B cell (primary cell): ENCODE results near the gene CHST15. TPM values are rescaled to one million over a fixed set of nuclear protein-coding genes. Genes with fewer than 3 reads are reported as not detected.

ENCODE experiments used
- ATAC-seq: fragments of 200-7000 bp; cut with Tn5 transposase; one replicate; pipeline ENCODE4 v1.10.0; 2021; ENCODE audit warnings: low read depth, mild to moderate bottlenecking, moderate number of reproducible peaks, moderate library complexity
- CTCF ChIA-PET: fragments of 350-600 bp; sonication (Branson Sonifier 250); formaldehyde crosslinking; loops from one replicate; lab custom pipeline; 2021; ENCODE audit warnings: antibody characterized with exemption, inconsistent platforms; lab: Charles Lee
- POLR2A ChIA-PET: fragments of 350-600 bp; sonication (Branson Sonifier 250); formaldehyde crosslinking; loops from one replicate; lab custom pipeline; 2021; ENCODE audit warnings: antibody characterized with exemption; lab: Charles Lee
- DNase-seq: peaks from one replicate; pipeline ENCODE4 v3.0.0; 2013
- H2AFZ ChIP-seq: 2 replicates; pipeline ENCODE4 v1.6.1; 2012; ENCODE audit warnings: mild to moderate bottlenecking, low read depth, low read length; ENCODE audit not compliant: insufficient read depth, poor library complexity, severe bottlenecking
- H3K27ac ChIP-seq, 2 donors: 1 replicate in 1 of 2; 2 replicates in 1 of 2; pipeline ENCODE4 v1.5.1; 2012 to 2013; ENCODE audit warnings: low read length in 2 of 2, mild to moderate bottlenecking in 2 of 2, moderate library complexity in 1 of 2
- H3K27me3 ChIP-seq, 4 experiments: fragments of 200-600 bp in 1 of 4; sonication (generic) in 1 of 4; replicated peaks in 1 of 4; 1 replicate in 2 of 4; 2 replicates in 2 of 4; pipeline versions ENCODE4 v1.6.1 to v1.7.0; 2013 to 2016; ENCODE audit warnings: low read length in 3 of 4, mild to moderate bottlenecking in 2 of 4, mixed read lengths in 1 of 4, moderate library complexity in 1 of 4; ENCODE audit not compliant: insufficient read depth in 4 of 4, control insufficient read depth in 3 of 4; ENCODE audit errors: control extremely low read depth in 1 of 4
- H3K36me3 ChIP-seq, 2 experiments: replicated peaks in 1 of 2; 1 replicate in 1 of 2; 2 replicates in 1 of 2; pipeline versions ENCODE4 v1.6.1 to v1.7.1; 2013; ENCODE audit warnings: low read length in 1 of 2; ENCODE audit not compliant: insufficient read depth in 2 of 2, control insufficient read depth in 1 of 2; ENCODE audit errors: control extremely low read depth in 1 of 2, extremely low read depth in 1 of 2
- H3K4me1 ChIP-seq, 2 donors: fragments of 200-600 bp in 1 of 2; sonication (generic) in 1 of 2; 1 replicate in 1 of 2; 2 replicates in 1 of 2; pipeline versions ENCODE4 v1.5.1 to v1.6.1; 2013 to 2017; ENCODE audit warnings: low read length in 2 of 2; ENCODE audit not compliant: control insufficient read depth in 2 of 2, insufficient read depth in 2 of 2
- H3K4me2 ChIP-seq: replicated peaks from 2 replicates; pipeline ENCODE3; 2012; ENCODE audit warnings: mild to moderate bottlenecking, low read depth, low read length; ENCODE audit not compliant: poor library complexity, severe bottlenecking
- H3K4me3 ChIP-seq, 5 experiments: fragments of 200-600 bp in 1 of 5; sonication (generic) in 1 of 5; 1 replicate in 3 of 5; 2 replicates in 2 of 5; pipeline versions ENCODE4 v1.5.1 to v1.7.0; 2011 to 2016; ENCODE audit warnings: low read length in 4 of 5, mild to moderate bottlenecking in 4 of 5, low read depth in 2 of 5, control low read depth in 1 of 5, moderate library complexity in 1 of 5; ENCODE audit not compliant: insufficient read depth in 1 of 5; ENCODE audit errors: control extremely low read depth in 1 of 5, extremely low read depth in 1 of 5
- H3K79me2 ChIP-seq: fragments of 200-600 bp; sonication (generic); one replicate; pipeline ENCODE4 v1.6.0; 2016; ENCODE audit warnings: low read length; ENCODE audit not compliant: control insufficient read depth, insufficient read depth
- H3K9ac ChIP-seq: fragments of 200-600 bp; sonication (generic); 2 replicates; pipeline ENCODE4 v1.6.1; 2017; ENCODE audit warnings: mild to moderate bottlenecking, low read length, moderate library complexity
- H3K9me3 ChIP-seq, 3 donors: one replicate each; pipeline versions ENCODE4 v1.6.1 to v1.7.1; 2013; ENCODE audit warnings: low read length in 2 of 3; ENCODE audit not compliant: control insufficient read depth in 2 of 3, insufficient read depth in 1 of 3; ENCODE audit errors: control extremely low read depth in 1 of 3
- H4K20me1 ChIP-seq: 2 replicates; pipeline ENCODE4 v1.6.0; 2012; ENCODE audit warnings: mild to moderate bottlenecking, low read length; ENCODE audit not compliant: insufficient read depth, control insufficient read depth, poor library complexity, severe bottlenecking
- H3K27ac Mint-ChIP-seq: one replicate; pipeline ENCODE4 v1.8.0; 2021; ENCODE audit warnings: mixed read lengths
- H3K27me3 Mint-ChIP-seq: one replicate; pipeline ENCODE4 v1.8.0; 2021; ENCODE audit warnings: mixed read lengths
- H3K4me1 Mint-ChIP-seq: one replicate; pipeline ENCODE4 v1.8.0; 2021; ENCODE audit warnings: mixed read lengths
- H3K4me3 Mint-ChIP-seq: one replicate; pipeline ENCODE4 v1.8.0; 2021; ENCODE audit warnings: mixed read lengths
- H3K9me3 Mint-ChIP-seq: one replicate; pipeline ENCODE4 v1.8.0; 2022; ENCODE audit warnings: mixed read lengths; ENCODE audit not compliant: insufficient read depth
- EZH2 ChIP-seq: IDR thresholded peaks from 2 replicates; pipeline ENCODE4 v1.6.1; 2012; ENCODE audit warnings: borderline replicate concordance, low read depth, mild to moderate bottlenecking, moderate library complexity, low read length; ENCODE audit not compliant: insufficient read depth, poor library complexity, severe bottlenecking
- WGBS: methylation state at CpG from one replicate; pipeline ENCODE4 v1.1.5; 2013; ENCODE audit warnings: missing lambda C conversion rate; ENCODE audit not compliant: insufficient coverage; 5-methylcytosine and 5-hydroxymethylcytosine counted together
- intact Hi-C: fragments of 100-400 bp; cut with micrococcal nuclease; formaldehyde crosslinking; loops from one replicate; pipeline ENCODE4 v1.10.0; 2022
- polyA plus RNA-seq: library from polyadenylated mRNA; depleted of rRNA; stranded (reverse); fragments of >200 nt; gene quantifications from 2 replicates; pipeline ENCODE4 v1.2.3, GENCODE V29; 2012
- total RNA-seq, 2 donors: library from RNA; stranded (reverse); fragments of 120-200 nt in 1 of 2; gene quantifications; 1 replicate in 1 of 2; 2 replicates in 1 of 2; pipeline versions ENCODE4 v1.2.3 to v1.2.4, GENCODE V29; 2013 to 2022
- TF ChIP-seq, protein P1 (sequence below): fragments of 200-600 bp; IDR thresholded peaks from one replicate; pipeline ENCODE4 v1.8.0; 2022; ENCODE audit warnings: antibody characterized with exemption, mild to moderate bottlenecking

CHST15 gene
- total and polyA plus RNA-seq, 2 donors (not counting 1 experiment from before 2014, with no cell fraction given): 17.9 to 75.4 TPM

DNA sequence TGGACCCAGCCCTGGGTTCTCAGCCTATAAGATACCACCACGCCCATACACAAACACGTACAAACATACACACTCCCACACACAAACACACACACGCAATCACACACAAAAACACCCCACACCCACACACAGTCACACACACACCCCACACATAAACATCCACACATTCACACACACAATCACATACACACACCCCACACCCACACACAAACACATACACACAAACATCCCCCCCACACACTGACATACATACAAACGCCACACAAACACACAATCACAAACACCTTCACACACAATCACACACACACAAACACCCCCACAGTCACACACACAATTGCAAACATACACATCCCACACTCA lies 122.5 kb downstream of the CHST15 start:
- Histone ChIP-seq H3K36me3 (no peaks in the 10 kb centered on the region), H3K27me3 (peaks cover 0 to 70% (median 37%) of the 10 kb centered on the region in 4 experiments), H3K9me3 (peaks cover 0 to 8% (median 0%) of the 10 kb centered on the region in 3 donors), H3K9ac (no peak overlapping the region), H3K79me2 (no peaks in the 10 kb centered on the region), H2AFZ (no peak overlapping the region), H3K4me3 (no peak overlapping the region), H3K4me2 (no peak overlapping the region), H4K20me1 (no peaks in the 10 kb centered on the region), H3K4me1 (peaks cover 3 to 8% of the 10 kb centered on the region in 2 donors), H3K27ac (no peak overlapping the region)
- no peak for TF ChIP-seq EZH2
- TF ChIP-seq, protein P1, sequence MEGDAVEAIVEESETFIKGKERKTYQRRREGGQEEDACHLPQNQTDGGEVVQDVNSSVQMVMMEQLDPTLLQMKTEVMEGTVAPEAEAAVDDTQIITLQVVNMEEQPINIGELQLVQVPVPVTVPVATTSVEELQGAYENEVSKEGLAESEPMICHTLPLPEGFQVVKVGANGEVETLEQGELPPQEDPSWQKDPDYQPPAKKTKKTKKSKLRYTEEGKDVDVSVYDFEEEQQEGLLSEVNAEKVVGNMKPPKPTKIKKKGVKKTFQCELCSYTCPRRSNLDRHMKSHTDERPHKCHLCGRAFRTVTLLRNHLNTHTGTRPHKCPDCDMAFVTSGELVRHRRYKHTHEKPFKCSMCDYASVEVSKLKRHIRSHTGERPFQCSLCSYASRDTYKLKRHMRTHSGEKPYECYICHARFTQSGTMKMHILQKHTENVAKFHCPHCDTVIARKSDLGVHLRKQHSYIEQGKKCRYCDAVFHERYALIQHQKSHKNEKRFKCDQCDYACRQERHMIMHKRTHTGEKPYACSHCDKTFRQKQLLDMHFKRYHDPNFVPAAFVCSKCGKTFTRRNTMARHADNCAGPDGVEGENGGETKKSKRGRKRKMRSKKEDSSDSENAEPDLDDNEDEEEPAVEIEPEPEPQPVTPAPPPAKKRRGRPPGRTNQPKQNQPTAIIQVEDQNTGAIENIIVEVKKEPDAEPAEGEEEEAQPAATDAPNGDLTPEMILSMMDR: no peak
- H3K4me3 Mint-ChIP-seq: no peak overlapping the region
- intact Hi-C loops: no loop called here
- DNase-seq (no peak), ATAC-seq (no peak)
- peaks cover 82% of the 10 kb centered on the region for H3K27me3 Mint-ChIP-seq
- 83% methylated on average over 4 of the region's 4 CpGs for WGBS
- peaks cover 11% of the 10 kb centered on the region for H3K4me1 Mint-ChIP-seq
- ChIA-PET CTCF (no interaction called here), POLR2A (no interaction called here)
- H3K27ac Mint-ChIP-seq: no peak overlapping the region
- H3K9me3 Mint-ChIP-seq: no peaks in the 10 kb centered on the region

DNA sequence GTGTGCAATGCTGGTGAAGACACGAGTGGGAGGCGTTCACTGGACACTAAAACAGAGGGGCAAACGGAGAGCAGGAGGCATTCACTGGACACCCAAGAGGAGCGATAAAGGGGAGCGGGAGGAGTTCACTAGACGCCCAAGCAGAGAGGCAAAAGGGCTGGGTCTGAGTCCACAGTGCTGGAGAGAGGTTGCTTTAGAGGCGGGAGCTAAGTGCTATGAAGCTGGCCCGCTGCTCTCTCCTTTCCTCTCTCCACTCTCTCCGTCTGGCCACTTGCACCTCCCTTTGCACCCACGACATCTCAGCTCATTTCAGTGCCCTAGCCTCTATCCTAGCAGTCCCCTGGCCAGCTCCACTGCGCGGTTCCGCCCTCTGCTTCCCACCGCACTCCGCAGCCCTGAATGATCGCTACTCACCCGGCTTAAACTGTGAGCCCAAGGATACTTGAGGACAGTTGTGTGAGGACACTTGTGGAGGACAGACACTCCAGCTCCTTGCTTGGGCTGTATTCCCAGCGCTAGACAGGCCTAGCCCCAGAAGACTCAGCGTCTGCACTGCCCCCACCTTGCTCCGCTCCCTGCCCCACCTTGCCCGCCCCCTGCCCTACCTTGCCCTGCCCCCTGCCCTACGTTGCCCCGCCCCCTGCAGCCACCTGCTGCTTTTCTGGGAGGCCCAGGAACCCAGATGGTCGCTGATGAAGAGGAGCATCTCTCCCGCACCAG lies 123.0 kb downstream of the CHST15 start:
- no peaks in the 10 kb centered on the region for H3K36me3 ChIP-seq
- no peak overlapping the region for H3K4me3 ChIP-seq
- no peak for TF ChIP-seq EZH2
- TF ChIP-seq, protein P1: no peak
- no peaks in the 10 kb centered on the region for H4K20me1 ChIP-seq
- ChIA-PET POLR2A (no interaction called here), CTCF (no interaction called here)
- H2AFZ ChIP-seq: no peak overlapping the region
- WGBS: 70% methylated on average over 19 of the region's 25 CpGs
- ATAC-seq (no peak), DNase-seq (no peak)
- Mint-ChIP-seq H3K4me1 (peaks cover 11% of the 10 kb centered on the region), H3K9me3 (no peaks in the 10 kb centered on the region), H3K4me3 (no peak overlapping the region), H3K27ac (no peak overlapping the region), H3K27me3 (peaks cover 85% of the 10 kb centered on the region)
- no peak overlapping the region for H3K4me2 ChIP-seq
- no peaks in the 10 kb centered on the region for H3K79me2 ChIP-seq
- no peak overlapping the region for H3K27ac ChIP-seq
- intact Hi-C loops: no loop called here
- peaks cover 0 to 8% (median 0%) of the 10 kb centered on the region in 3 donors for H3K9me3 ChIP-seq
- no peak overlapping the region for H3K9ac ChIP-seq
- peaks cover 3 to 8% of the 10 kb centered on the region in 2 donors for H3K4me1 ChIP-seq
- peaks cover 0 to 70% (median 37%) of the 10 kb centered on the region in 4 experiments for H3K27me3 ChIP-seq
